ENCODE measurements around the gene SLC44A1. TPM values are rescaled to one million over a fixed set of nuclear protein-coding genes. Genes with fewer than 3 reads are reported as not detected.

SLC44A1 gene
- polyA plus RNA-seq, 6 donors from 2014 or later, result 12.9 to 24.6 (median 19.3) TPM

Other genes with a start within 250 kb of the SLC44A1 start
- gene FSD1L, start 203.4 kb downstream of the SLC44A1 start, polyA plus RNA-seq (ENCODE audit: low read depth in 6 of 6), result 1 to 10 TPM; 2.5 to 5.9 (median 3.5) TPM

All from naive B cell (primary cell).